Lung (tissue), 12 donors: ENCODE results near the gene MRPS17. TPM values are rescaled to one million over a fixed set of nuclear protein-coding genes. Genes with fewer than 3 reads are reported as not detected.

Source experiments
- ATAC-seq: fragments of 200-7000 bp; cut with Tn5 transposase; one replicate; pipeline ENCODE4 v1.9.1; 2020; ENCODE audit warnings: moderate number of reproducible peaks; ENCODE audit not compliant: insufficient read depth, low FRiP score
- DNase-seq, 3 donors: peaks; one replicate each; pipeline ENCODE4 v3.0.0-alpha.2; 2013 to 2017
- H3K27ac ChIP-seq, 2 donors: one replicate each; pipeline ENCODE4 v1.5.1; 2013; ENCODE audit warnings: mild to moderate bottlenecking in 2 of 2, moderate library complexity in 2 of 2, control low read depth in 1 of 2, inconsistent platforms in 1 of 2, low read depth in 1 of 2, low read length in 1 of 2
- H3K27me3 ChIP-seq, 3 donors: one replicate each; pipeline ENCODE4 v1.5.1; 2013; ENCODE audit warnings: low read length in 2 of 3; ENCODE audit not compliant: control insufficient read depth in 3 of 3, insufficient read depth in 3 of 3
- H3K36me3 ChIP-seq, 4 donors: one replicate each; pipeline ENCODE4 v1.5.1; 2013; ENCODE audit warnings: low read length in 4 of 4, mild to moderate bottlenecking in 1 of 4, moderate library complexity in 1 of 4; ENCODE audit not compliant: control insufficient read depth in 4 of 4, insufficient read depth in 4 of 4
- H3K4me1 ChIP-seq, 5 donors: one replicate each; pipeline ENCODE4 v1.5.1; 2013; ENCODE audit warnings: low read length in 5 of 5, mild to moderate bottlenecking in 2 of 5, moderate library complexity in 1 of 5; ENCODE audit not compliant: control insufficient read depth in 5 of 5, insufficient read depth in 5 of 5
- H3K4me3 ChIP-seq: one replicate; pipeline ENCODE4 v1.5.1; 2013; ENCODE audit warnings: mild to moderate bottlenecking, control low read depth, moderate library complexity
- H3K9ac ChIP-seq, 2 donors: one replicate each; pipeline ENCODE4 v1.5.1; 2013; ENCODE audit warnings: low read length in 2 of 2, control low read depth in 1 of 2; ENCODE audit not compliant: insufficient read depth in 1 of 2
- H3K9me3 ChIP-seq, 4 donors: one replicate each; pipeline ENCODE4 v1.5.1; 2013; ENCODE audit warnings: low read length in 3 of 4, mild to moderate bottlenecking in 1 of 4, moderate library complexity in 1 of 4; ENCODE audit not compliant: control insufficient read depth in 4 of 4, insufficient read depth in 3 of 4
- CTCF ChIP-seq: IDR thresholded peaks from 2 replicates; pipeline ENCODE4 v1.5.1; 2012; ENCODE audit warnings: mild to moderate bottlenecking; ENCODE audit errors: control extremely low read depth, extremely low read depth
- WGBS, 2 donors: extraction: QIAGEN DNeasy Blood & Tissue Kit; methylation state at CpG; one replicate each; pipeline ENCODE4 v1.1.7; 2013; 5-methylcytosine and 5-hydroxymethylcytosine counted together
- polyA plus RNA-seq, 2 donors: library from polyadenylated mRNA; stranded (reverse); fragments of 200-250 nt; gene quantifications; one replicate each; pipeline ENCODE4 v1.2.1, GENCODE V29; 2013
- total RNA-seq, 2 donors: library from RNA; depleted of rRNA in 1 of 2; stranded (reverse); fragments of >200 nt in 1 of 2; gene quantifications; one replicate each; pipeline ENCODE4 v1.2.1, GENCODE V29; 2014 to 2021
- donor health status: control.
- donor health status: control.
- donor health status: Bipolar disorder and iron deficiency.
- donor health status: healthy.
- donor health status: DM: yes; HTN: yes; CAD: no.

Gene MRPS17
- total and polyA plus RNA-seq, 4 donors, result 6.4 to 14.8 (median 12.6) TPM

GRCh38 chr7:55973747-55974250, 22.1 kb downstream of the MRPS17 start:
- WGBS, 2 donors, result 98% methylated on average over 7 of the region's 7 CpGs
- TF ChIP-seq CTCF, result no peak

GRCh38 chr7:55975988-55976633, 24.4 kb downstream of the MRPS17 start:
- no peak overlapping the region for H3K4me3 ChIP-seq
- H3K36me3 ChIP-seq, result peaks cover 5 to 23% (median 15%) of the 10 kb centered on the region in 4 donors
- no peaks in the 10 kb centered on the region for H3K27me3 ChIP-seq
- ATAC-seq, result no peak
- H3K27ac ChIP-seq, result peak overlapping the region in 1 of 2 donors; percentile 60
- 85 to 87% methylated on average over 7 of the region's 7 CpGs for WGBS, 2 donors
- H3K9me3 ChIP-seq, result no peaks in the 10 kb centered on the region
- H3K4me1 ChIP-seq, result peaks cover 0 to 12% (median 6%) of the 10 kb centered on the region in 5 donors
- DNase-seq, result no peak
- H3K9ac ChIP-seq, result no peak overlapping the region
- TF ChIP-seq CTCF, result no peak

More at GRCh38 chr7:55973747-55974250, 22.1 kb downstream of the MRPS17 start:
- Histone ChIP-seq H3K4me1 (peaks cover 0 to 11% (median 7%) of the 10 kb centered on the region in 5 donors), H3K27ac (peak overlapping the region in 1 of 2 donors; percentile 4), H3K4me3 (no peak overlapping the region), H3K27me3 (no peaks in the 10 kb centered on the region), H3K9ac (no peak overlapping the region), H3K36me3 (peaks cover 0 to 10% (median 5%) of the 10 kb centered on the region in 4 donors), H3K9me3 (no peaks in the 10 kb centered on the region)
- DNase-seq, result no peak
- ATAC-seq, result no peak

GRCh38 chr7:55977831-55978230, 26.2 kb downstream of the MRPS17 start:
- peaks cover 7 to 25% (median 22%) of the 10 kb centered on the region in 4 donors for H3K36me3 ChIP-seq
- no peak overlapping the region for H3K9ac ChIP-seq
- ATAC-seq (no peak), DNase-seq (peak; percentile 19 to 50 (median 47))
- H3K9me3 ChIP-seq, result no peaks in the 10 kb centered on the region
- WGBS, 2 donors, result 48 to 63% methylated on average over 4 of the region's 4 CpGs
- H3K4me3 ChIP-seq, result no peak overlapping the region
- no peaks in the 10 kb centered on the region for H3K27me3 ChIP-seq
- TF ChIP-seq CTCF, result no peak
- peak overlapping the region in 1 of 2 donors; percentile 58 for H3K27ac ChIP-seq
- peaks cover 0 to 12% (median 6%) of the 10 kb centered on the region in 5 donors for H3K4me1 ChIP-seq
